HG02763 (cell line): Measurements from ENCODE around the gene NLRP1.

Experiments used
- ATAC-seq: cut with Tn5 transposase; IDR thresholded peaks from one replicate; pipeline ENCODE4 v1.9.1; 2021; ENCODE audit warnings: mild to moderate bottlenecking, moderate library complexity; ENCODE audit not compliant: unreplicated experiment

Gene NLRP1

DNA sequence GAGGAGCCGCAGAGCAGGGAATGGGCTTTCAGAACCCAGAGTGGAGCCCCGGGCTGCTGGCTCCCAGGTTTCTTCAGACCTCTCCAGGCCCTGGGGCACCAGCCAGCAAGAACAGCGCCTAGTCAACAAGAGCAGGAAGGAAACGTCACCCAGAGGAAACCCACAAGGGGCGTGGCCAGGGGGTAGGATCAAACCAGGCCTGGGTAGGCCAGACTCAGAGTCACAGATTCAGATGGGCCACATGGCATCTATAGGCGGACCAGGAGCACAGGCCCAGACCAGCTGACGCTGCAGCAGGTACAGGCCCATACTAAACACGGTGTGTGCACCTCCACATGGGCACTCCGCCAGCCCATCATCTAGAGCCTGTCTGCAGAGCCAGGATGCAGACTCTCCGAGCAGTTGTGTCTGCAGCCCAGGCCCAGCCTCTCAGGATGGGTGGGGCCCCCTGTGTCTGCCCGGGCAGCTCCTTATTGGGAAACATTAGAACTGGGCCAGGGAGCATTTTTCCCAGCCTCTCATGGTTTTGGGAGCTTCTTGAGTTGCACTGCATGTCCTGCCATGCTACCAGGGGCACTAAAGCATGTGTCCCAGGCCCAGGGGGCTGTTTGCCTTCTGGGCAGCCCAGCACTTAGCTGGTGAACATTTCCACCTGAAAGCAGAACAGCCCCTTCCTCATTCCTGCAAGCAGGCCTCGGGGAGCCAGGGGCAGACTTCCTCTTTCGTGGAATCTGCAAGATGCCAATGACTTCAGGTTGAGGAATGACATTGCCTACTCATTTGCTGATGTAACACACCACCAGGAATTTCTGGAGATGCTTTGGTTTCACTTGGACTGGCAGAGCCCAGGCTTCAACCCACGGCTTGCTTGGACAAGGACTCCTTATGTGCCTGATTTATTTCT is at the start of gene NLRP1:
TSS of gene NLRP1 (minus strand) at position 127 of the 904 bp plus-strand sequence. CDS start 552 bp downstream, outside the sequence.
- ATAC-seq, result peak; percentile 84

DNA sequence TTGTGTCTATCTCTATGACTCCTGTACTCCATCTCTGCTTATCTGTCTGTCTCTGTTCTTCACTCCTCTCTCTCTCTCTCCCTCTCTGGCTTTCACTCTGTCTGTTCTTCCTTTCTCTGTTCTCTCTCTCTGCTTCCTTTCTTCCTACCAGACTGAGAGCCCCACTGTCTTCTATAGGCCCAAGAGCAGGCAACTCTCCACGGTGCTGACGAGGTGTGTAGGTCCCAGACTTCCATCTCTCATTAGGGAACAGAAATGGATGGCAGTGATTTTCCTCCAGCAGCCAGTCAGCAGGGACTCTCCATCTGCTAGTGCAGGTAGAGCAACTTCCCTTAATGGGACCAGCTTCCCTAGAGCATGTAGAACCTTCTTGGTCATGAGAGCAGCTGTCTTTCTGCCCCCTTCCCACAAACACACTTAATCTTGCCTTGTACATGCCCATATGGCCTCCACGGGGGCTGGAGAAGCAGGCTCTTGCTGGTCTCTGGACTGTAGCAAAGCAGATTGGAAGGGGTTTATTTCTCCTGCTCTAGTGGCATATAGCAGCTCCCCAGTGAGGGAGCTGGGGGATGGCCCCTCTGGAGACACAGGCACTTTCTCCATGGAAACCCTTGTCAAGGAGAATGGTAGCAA is 47.8 kb upstream of the NLRP1 start:
- ATAC-seq, result no peak

DNA sequence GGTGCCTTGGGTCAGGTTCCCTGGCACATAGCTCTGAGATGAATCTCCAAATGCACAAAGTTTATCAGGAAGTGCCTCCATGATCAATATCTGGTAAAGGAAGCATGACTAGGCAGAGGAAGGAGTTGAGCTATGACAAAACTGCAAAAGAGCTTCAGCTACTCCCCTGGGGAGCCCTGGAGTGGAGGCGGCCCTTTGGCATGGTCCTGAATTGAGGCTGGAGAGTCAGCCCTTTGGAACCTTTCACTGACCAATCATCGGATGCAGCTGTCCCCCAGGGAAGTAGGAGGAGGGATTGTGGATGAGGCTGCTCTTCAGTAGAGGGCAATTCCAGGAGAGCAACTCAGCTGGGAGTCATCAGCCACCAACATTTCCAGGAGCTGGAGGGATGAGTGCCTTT is 46.1 kb upstream of the NLRP1 start:
- ATAC-seq, result no peak

DNA sequence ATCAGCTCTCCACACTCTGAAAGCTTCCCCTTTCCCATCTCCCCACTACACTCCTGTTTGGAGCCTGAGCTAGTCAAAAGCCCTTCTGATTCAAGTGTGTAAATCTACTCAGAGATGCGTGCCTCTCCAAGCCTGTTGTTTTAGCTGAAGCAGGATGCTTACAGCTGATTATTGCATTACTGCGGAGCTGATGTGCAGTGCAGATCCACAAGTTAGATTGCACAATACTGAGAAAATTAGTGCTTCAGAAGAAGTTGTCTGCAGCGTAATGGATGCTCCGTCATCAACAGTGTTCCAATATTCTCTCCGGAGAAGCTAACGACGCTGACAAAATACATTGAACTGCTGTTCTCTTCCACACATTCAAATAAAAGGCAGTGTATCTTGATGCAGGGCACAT is 44.8 kb upstream of the NLRP1 start:
- ATAC-seq, result no peak

DNA sequence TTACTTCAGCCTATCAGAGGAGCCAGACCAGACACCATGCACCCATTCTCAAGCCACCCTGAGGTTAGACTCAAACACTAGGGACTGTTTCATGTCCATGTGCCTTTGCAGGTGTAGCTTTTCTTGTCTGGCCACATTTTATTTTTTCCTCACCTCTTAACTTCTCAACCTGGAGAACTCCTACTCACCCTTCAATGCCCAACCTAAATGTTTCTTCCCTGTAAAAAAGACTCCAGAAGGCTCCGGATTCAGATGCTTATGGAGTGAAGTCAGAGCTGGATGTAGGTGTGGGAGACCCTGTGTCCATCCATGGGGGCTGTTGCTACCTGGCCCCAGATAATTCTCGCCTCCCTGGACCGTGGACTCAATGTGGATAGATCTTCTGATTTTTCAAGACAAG is 44.0 kb upstream of the NLRP1 start:
- no peak for ATAC-seq

DNA sequence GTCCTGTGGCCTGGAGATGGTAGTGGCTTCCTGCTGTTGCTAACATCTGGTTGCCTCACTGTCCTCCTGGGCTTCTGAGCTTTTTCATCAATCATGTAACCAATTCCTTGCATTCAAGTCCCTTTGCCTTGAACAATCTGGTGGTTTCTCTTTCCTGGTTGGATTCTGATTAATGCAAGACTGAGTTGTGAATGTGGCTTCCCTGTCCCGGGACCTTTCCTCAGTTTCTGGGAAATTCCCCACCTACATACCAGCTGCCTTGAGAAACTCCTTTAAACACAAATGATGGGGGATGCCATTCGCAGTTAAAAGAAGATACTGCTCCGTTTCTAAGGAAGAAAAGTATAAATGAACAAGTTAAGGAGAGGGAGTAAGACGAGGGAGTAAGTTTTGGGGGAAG is 39.9 kb upstream of the NLRP1 start:
- ATAC-seq, result no peak

DNA sequence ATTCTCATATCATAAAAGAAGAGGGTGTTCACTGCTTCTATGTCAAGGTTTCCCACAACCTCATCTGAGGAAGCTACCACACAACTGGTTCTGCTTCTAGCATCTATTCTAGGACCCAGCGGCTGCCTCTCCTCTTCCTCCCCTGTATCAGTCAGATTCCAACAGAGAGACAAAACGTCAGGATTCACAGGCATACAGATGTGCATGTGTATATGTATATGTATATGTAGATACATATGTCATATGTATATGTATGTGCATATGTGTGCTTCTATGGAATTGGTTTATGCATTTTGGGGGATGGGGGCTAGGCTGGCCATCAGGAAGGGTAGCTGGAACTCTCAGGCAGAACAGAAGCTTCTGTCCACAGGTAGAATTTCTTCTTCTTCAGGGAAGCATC is 37.4 kb upstream of the NLRP1 start:
- ATAC-seq, result no peak

DNA sequence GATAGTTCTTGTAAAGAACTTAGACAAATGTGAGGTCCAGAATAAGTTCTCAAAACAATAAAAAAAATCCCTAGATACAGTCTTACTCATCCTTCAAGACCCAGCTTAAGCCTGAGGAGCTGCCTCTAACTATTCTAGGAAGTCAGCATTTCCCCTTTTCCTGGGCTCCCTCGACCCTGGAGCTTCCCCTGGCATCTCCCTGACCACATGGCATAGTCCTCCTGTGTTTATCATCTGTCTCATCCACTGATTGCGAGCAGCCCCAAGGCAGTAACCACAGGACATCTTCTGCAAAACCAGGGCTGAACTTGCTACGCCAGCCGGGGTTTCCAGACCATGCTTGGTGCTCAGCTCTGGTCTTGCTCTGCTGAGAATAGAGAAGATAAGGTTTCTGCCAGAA is 36.7 kb upstream of the NLRP1 start:
- no peak for ATAC-seq

DNA sequence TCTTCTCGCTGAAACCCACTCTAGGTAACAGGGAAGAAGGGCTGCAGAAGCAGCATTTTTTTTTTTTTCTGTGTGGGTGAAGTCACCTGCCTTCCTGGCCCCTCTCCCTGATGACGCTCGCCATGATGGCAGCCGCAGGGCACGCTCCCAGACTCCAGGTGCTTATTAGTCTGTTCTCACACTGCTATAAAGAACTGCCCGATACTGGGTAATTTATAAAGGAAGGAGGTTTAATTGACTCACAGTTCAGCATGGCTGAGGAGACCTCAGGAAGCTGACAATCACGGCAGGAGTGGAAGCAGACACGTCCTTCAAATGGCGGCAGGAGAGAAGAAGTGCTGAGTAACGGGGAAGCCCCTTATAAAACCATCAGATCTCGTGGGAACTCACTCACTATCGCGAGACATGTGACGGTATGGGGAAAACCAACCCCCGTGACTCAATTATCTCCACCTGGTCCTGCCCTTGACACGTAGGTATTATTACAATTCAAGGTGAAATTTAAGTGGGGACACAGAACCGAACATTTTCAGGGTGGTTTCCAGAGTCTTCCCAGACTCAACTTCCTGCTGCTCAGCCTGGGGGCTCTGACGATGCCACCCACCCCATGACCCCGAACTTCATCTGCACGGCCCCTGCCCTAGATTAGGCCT is 34.9 kb upstream of the NLRP1 start:
- no peak for ATAC-seq

DNA sequence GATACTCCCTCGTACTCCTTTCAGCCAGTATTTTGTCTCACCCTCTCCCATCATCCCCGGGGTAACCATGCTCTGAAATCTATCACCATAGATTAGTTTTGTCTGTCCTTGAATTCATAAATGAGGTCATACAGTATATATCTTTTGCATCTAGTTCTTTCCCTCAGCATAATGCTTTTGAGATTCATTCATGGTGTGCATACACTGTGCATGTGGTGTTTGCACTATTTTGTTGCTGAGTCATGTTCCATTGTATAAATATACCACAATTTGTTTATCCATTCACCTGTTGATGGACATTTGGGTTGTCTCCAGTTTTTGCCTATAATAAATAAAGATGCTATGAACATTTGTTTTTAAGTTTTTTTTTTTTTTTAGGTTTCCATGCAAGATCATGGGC is 34.2 kb upstream of the NLRP1 start:
- no peak for ATAC-seq

DNA sequence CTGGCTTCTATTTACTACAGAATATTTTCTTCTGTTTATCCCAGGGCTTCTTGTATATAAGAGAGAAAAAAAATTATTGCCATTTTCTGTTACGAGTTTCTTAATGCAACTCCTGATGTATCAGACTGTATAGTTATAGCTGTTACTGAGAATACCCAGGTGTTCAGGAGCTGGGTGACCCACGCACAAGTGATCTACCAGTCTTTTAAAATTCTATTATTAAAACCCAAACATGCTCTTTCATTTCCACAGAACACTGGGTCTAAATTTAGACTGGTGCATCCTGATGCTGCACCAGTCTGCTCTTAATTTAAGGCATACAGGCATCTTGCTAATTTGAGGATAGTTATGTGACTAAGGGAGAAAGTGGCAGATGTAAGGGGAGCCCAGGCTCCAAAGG is 31.2 kb upstream of the NLRP1 start:
- no peak for ATAC-seq

DNA sequence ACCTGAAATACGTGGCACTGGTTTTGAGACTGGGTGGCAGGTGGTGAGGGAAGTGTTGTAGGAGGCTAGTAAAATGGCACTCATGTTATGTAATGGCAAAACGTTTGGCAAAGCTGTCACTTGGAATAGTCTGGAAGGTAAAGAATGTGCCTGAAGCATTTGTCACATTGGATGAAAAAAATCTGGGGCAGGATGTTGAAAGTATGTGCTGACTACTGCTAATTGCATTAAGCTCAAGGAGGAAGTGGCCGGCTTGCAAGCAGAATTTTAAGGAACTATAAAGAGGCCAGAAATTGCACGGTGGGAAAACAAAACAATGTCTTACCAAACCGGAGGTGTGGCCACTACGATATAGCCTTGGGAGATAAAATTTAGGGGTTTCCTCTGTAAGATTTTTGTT is 26.6 kb upstream of the NLRP1 start:
- no peak for ATAC-seq

DNA sequence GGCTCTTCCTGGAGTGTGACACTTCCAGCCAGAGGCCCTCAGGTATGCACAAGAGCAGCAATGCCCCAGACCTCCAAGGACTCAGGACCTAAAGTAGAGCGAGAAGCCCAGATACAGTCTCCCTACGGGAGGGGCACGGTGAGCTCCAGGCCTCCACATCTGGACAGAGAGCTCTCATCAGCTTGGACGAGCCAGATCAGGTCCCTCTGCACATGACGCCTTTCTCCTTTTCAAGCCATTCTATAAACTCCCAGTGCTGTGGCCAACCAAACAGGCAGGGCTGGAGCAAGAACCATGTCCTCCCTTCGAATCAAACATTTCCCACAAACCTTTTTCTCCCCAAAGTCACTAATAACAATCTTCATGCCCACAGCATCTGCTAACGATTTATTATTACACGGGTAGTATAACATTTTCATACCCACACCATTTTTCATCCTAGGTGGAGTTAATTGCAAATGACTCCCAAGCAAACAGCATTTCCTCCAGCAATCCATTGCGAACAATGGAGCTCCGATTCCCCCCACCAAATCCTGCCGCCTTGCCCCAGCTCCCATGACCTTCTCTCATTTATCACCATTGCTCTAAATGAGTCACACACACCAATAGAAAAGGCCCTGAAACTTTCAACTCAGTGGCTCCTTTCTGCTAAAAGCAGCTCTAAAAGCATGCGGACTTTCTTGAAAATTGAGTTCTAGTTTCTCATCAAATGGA is 24.2 kb upstream of the NLRP1 start:
- no peak for ATAC-seq

DNA sequence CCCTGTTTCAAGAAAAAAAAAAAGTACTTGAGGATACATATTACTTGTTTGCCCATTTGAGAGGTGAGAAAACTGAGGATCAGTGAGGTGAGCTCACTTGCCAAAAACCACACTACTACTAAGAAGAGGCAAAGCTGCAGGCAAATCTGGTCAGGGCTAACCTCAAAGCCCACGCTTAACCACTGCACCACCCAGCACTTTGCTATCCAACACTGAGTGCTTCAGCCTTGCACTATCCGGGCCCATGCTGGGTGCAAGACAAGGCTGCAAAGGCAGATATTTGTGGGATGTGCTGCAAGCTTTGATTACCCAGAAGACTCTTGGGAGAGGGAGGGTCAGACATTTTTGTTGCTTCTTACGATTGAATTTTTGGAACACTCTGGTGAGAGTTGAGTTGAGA is 23.6 kb upstream of the NLRP1 start:
- no peak for ATAC-seq

DNA sequence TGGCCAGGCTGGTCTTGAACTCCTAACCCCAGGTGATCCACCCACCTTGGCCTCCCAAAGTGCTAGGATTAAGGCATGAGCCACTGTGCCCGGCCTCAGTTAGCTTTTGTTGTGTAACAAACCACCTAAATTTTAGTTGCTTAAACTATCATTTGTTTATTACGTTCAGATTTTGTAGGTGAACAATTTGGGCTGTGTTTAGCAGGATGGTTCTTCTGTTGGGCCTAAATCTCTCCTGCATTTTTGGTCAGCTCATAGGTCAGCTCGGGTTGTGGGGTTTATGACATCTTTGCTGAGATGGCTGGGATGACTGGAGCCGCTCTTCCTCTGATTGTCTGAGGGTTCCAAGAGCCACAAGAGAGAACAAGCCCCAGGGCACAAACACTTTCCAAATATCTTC is 21.1 kb upstream of the NLRP1 start:
- no peak for ATAC-seq

DNA sequence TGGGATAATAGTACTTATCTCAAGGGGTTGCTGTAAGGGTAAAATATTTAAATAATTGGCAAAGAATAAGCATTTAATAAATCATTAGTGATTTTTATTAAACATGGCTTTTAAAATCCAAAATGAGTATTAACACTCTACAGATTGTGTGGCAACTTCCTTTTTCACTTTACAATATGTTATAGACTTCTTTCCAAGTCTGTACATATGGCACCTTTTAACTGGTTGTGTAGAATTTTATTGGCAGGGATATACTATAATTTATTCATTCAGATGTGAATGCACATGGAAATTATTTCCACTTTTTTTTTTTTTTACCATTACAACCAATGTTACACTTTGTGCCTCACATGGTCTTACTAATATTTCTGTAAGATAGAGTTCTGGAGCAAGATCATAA is 15.7 kb upstream of the NLRP1 start:
- ATAC-seq, result no peak

DNA sequence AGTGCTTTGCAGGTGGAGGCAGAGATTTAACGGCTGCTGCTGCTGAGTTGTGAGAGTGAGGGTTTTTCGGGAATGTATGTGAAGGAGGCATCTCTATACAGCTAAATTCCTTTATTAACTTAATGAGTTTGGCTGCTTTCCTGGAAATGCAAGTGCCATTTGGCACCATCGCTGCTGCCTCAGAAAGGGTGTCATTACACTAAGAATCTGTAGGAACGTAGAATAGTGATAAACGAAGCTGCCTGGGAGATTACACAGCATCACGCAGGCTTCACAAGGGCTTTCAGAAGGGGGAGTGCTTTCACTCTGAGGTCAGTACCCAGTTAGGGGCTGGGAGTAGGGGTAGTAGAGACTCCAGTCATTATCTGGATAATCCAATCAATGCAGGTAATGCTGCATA is 14.1 kb upstream of the NLRP1 start:
- no peak for ATAC-seq

DNA sequence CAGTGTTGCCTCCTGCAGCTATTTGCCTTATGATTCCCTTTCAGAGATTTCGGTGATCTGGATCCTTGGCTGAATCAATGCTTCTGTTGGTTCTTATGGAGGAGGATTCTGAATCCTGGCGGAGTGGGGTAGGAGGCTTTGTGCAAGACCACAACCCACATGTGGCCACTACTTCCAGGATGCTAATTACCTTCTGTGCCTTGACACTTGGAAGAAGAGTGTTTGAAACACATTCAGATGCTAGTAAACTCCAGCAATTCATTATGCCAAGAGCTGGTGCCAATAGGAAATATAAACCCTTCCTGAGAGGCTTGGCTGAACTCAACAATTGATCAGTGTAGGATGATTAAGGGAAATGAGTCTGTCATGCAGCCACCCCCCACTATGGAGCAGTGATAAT is 12.1 kb upstream of the NLRP1 start:
- no peak for ATAC-seq

DNA sequence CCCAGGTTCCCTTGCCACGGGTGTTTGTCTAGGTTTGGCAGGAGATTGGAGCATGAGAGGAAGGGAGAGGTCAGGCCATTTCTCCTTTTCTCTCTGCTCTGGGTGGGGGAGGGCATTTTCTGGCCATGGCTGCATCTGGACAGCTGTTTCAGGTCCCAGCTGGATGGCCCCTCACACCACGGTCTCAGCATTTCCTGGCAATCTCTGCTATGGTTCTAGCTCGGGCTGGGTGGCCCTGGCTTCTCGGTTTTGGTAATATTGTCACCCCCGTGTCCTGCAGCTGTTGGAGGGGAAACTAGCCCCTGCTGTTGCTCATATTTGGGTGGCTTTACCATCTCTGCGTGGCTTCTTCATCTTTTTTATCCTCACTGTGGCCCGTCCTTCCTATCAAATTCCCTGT is 11.5 kb upstream of the NLRP1 start:
- no peak for ATAC-seq

DNA sequence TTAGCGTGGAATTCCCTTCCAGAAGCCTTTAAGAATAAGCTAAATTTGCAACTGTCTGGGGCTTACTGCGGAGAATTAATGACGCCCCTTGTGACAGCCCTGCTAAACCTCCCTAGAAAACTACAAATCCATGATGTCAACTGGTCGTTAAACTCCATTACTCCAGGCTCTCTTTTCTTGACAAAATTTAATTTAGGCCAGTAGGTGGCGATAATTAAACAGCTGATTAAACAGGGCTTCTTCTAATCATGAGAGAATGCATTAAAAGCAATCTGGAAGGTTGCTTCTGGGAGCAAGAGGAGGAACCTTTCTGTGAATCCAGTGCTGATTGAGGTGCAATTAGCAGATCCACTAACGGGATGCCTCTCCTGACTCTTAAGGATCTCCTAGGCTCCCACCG is 8.1 kb upstream of the NLRP1 start:
- ATAC-seq, result no peak

DNA sequence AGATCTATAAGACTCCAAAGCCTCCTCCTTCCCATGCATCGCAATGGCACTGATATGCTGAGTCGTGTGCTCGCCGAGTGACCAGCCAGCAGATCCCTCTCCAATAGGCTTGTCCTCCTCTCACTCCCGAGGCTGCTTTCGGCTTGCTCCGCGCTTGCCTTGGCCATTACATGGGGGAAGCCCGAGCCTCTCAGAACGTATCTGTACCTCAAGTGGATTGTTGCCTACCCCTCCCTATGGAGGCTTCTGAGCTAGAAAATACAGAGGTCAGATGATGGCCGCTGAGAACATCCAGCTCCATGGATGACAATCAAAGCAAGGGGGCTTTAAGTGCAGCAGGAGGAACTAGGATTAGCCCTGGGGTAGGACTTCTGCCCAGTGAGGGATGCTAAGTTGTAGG is 7.7 kb upstream of the NLRP1 start:
- ATAC-seq, result no peak
